Measurements from ENCODE around the gene DNAH1.

Gene DNAH1

DNA sequence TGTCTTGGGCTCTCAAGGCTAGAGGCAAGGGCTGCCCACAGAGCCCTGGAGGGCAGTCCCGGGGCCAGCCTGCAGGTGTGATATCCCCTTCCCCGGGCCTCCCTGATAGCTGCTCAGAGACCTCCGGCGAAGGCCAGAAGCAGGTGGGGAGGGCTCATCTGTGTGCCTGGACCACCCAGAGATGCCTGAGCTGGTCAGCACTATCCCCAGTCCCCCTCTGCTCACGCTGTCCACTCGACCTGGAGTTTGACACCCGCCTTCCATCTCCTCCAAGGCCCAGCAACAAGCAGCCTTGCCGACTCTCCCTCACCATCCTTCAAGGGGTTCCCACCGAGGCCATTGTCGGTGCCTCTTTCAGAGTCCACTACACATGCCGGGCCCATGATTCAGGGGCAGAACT, 39.4 kb downstream of the DNAH1 start:
- DNase-seq (ENCODE audit: low read depth in 4 of 4, low spot score in 1 of 4) = no peak

DNA sequence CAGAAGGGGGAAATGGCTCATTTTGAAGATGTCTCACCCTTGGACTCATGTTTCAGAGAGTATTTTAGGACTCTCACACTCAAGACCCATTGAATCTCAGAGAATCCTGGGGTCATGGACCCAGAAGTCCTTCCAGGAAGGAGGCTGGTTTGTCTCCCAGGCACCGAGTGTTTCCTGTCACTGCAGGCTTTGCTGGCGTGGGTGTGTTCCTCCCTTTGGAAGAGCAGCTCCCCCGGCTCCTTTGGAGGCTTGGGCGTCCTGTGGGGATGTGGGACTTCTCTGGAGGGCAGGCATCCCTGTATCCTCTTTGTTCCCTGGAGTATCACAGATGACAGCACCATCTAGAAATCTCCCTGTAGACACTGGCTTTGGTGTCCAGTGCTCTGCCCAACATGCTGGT, 40.0 kb downstream of the DNAH1 start:
- DNase-seq (ENCODE audit: low read depth in 4 of 4, low spot score in 1 of 4) = no peak

DNA sequence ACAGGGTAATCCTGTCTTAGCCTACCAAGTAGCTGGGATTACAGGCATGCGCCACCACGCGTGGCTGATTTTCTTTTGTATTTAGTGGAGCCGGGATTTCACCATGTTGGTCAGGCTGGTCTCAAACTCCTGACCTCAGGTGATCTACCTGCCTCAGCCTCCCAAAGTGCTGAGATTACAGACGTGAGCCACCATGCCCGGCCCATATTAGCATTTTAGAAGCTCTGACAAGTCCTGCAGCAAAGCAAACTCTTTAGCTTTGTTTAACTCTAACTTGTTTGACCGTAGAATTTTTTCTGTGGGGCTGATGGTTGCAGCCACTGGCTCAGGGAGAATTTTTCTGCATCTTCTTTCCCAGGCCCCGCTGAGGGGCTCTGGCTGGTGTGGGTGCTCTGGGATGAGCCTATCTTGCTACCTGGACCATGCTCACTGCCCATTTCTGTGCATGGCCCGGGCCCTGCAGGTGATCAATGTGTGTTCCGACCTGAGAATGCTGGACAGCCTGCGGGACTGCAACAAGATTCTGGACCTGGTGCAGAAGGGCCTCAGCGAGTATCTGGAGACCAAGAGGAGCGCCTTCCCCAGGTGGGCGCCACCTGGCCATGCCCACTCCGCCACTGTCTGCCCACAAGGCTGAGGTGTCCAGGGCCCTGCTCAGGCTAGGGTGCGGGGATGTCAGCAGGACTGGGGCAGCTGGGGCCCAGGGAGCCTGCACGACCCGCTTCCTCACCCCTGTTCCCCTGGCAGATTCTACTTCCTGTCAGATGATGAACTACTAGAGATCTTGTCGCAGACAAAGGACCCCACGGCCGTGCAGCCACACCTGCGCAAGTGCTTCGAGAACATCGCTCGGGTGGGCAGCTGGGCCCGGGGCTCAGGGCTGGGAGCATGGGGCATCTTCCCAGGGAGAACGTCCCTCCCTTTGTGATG, 41.3 kb downstream of the DNAH1 start:
- DNase-seq (ENCODE audit: low read depth in 4 of 4, low spot score in 1 of 4) = no peak

DNA sequence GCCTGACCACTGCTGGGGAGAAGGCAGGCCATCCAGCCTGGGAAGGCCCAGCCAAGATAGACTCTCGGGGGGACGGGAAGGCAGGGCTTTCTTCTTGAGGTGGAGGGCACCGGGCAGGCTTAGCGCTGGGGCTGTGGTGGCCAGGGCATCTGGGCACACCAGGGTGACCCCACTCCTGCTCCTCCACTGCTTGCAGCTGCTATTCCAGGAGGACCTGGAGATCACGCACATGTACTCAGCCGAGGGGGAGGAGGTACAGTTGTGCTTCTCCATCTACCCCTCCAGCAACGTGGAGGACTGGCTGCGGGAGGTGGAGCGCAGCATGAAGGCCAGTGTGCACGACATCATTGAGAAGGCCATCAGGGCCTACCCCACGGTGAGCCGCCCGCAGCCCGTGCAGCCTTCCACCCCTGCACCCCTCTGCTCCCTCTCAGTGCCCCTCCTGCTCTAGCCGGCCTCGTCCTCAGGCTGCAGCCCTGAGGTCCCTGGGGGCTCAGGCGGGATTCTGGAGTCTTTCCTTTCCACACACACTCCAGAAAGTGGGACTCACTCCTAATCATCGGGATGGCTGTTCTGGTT, 42.3 kb downstream of the DNAH1 start:
- no peak for DNase-seq (ENCODE audit: low read depth in 4 of 4, low spot score in 1 of 4)

DNA sequence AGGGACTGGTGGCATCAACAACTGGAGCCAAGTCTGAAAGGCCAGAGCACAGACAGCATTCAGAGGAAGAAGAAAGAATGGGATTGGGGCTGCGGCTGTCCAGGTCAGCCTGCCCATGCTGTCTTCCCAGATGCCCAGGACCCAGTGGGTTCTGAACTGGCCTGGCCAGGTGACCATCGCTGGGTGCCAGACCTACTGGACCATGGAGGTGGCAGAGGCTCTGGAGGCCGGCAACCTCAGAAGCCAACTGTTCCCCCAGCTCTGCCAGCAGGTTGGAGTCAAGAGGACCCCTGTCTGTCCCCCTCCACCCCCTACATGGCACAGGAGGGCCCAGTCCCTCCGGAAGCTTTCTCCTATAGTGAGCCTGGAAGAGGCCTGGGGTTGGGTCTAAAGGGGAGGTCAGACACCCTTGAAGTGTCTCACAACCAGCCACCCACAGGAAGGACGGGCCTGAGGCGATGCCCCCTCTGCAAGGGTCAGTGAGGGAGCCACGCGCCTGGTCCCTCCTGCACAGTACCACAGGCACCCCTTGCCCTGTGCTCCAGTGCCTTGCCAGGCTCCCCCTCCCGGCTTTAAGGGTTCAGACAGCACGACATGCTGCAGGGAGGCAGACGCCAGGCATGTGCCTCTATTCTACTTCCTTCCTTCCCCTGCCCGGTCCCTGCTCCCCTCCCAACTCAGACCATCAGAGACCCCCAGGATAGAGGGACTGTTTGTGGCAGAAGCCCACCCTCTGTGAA, 43.2 kb downstream of the DNAH1 start:
- no peak for DNase-seq (ENCODE audit: low read depth in 4 of 4, low spot score in 1 of 4)

DNA sequence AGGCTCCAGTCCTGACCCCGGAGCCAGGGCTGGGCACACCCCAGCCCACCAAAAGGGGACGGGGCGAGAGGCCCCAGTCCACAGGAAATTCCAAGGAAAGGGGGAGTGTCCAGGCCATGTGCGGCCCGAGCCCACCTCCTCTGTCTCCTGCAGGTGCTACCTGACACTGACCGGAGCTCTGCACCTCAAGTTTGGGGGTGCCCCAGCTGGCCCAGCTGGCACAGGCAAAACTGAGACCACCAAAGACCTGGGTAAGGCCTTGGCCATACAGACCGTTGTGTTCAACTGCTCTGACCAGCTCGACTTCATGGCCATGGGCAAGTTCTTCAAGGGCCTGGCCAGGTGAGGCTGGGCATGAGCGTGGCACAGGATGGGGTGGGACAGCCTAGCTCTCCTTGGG, 44.9 kb downstream of the DNAH1 start:
- DNase-seq (ENCODE audit: low read depth in 4 of 4, low spot score in 1 of 4) = no peak

DNA sequence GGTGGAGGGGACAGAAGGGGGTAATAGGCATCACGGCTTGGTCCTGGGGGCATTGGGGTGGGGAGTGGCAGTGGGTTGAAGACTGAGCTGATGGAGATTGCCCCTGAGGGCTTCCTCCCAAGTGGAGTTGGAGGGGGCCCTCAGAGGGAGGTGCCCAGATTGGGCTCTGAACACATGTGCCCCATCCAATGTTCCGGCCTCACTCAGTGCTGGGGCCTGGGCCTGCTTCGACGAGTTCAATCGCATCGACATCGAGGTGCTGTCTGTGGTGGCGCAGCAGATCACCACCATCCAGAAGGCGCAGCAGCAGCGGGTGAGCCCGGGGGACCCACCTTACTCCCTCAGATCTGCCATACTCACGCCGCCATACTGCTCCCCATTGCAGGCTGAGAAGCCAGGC, 45.3 kb downstream of the DNAH1 start:
- no peak for DNase-seq (ENCODE audit: low read depth in 4 of 4, low spot score in 1 of 4)

DNA sequence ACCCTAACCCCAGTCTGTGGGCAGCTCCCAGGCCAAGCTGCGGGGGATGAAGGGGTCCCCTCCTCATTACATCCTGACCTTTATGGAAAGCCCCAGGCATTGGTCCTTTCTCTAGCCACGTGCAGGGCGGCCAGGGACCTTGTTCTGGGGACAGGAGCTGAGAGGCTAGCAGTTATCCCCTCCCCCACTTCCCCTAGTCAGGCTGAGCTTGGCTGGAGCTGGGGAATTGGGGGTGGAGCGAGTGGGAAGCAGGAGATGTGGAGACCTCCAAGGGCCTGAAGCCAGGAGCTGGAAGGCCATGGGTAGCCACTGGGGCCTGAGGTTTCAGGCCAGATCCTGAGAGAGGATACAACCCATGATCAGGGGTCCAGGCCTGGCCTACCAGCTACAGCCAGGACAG, 45.8 kb downstream of the DNAH1 start:
- no peak for DNase-seq (ENCODE audit: low read depth in 4 of 4, low spot score in 1 of 4)

DNA sequence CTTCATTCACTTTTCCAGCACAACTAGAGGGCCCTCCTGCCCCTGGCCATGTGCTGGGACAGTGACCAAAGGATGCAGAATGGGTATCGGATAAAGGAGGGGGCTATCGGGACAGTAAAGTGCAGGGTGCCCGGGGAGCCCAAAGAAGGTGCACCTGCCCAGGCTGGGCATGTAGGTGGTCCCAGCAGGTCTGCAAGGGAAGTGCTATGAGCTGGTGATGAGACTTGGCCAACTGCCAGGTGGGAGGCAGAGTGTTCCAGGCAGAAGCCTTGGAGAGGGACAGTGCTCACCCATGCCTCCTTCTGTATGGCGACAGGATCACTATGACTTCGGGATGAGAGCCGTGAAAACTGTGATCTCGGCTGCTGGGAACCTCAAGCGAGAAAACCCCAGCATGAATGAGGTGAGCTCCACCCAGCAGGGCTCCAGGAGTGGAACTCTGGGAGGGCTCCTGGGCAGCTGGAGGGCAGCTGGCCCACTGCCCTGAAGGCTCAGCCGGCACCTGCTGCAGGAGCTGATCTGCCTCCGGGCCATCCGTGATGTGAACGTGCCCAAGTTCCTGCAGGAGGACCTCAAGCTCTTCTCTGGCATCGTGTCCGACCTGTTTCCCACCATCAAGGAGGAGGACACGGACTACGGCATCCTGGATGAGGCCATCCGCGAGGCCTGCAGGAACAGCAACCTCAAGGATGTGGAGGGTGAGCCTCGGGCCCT, 48.4 kb downstream of the DNAH1 start:
- DNase-seq (ENCODE audit: low read depth in 4 of 4, low spot score in 1 of 4) = no peak

DNA sequence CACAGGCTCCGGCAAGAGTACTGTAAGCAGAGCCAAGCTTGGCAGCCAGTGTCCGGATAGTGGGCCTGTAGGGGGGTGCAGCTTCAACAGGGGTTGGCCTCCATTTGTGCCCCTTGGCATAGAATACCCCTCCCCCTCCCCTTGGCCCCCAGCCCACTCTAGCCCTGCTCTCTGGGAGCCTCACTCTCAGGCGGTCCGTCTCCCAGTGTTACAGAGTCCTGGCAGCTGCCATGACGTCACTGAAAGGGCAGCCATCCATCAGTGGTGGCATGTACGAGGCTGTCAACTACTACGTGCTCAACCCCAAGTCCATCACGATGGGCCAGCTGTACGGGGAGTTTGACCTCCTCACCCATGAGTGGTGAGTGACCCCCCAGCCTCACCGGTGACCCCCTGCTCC, 50.4 kb downstream of the DNAH1 start:
- no peak for DNase-seq (ENCODE audit: low read depth in 4 of 4, low spot score in 1 of 4)

DNA sequence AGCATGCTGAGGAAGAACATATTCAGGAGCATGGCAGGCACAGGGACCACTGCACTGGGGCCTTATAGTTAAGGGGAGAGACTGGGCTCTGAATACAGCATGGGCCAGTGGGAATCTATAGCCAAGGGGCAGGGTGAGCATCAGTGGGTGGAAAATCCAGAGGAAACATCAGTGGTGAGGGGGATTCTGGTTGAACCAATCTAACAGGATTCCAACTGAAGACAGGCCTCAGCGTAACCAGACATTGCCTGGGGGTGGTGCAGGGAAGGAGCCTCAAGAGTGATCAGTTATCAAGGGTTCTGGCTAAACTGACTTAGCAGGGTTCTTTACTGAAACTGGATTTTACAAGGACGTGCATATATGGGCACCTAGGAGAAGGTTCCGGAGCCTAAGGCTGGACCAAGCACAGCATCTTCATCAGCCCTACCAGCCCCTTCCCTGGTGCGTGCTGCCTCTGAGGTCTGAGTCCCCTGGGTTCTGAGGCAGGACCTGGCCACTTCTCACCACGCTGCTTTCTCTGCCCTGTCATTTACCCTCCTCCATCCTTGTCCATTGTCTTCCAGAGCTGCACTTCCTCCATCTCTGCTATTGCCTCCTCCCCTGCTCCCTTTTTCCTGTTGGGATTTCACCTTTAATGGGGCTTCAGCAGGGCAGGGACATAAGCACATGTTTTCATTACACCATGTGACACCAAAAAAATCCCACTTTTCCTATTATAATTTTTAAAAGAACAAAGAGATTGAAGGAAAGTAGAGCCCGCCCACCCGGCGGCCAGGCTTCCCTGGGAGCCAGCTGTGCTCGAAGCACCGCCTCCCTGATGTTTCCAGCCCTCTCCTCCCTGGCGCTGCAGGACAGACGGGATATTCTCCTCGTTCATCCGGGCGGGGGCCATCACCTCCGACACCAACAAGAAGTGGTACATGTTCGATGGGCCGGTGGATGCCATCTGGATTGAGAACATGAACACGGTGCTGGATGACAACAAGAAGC, 52.1 kb downstream of the DNAH1 start:
- DNase-seq (ENCODE audit: low read depth in 4 of 4, low spot score in 1 of 4) = no peak

DNA sequence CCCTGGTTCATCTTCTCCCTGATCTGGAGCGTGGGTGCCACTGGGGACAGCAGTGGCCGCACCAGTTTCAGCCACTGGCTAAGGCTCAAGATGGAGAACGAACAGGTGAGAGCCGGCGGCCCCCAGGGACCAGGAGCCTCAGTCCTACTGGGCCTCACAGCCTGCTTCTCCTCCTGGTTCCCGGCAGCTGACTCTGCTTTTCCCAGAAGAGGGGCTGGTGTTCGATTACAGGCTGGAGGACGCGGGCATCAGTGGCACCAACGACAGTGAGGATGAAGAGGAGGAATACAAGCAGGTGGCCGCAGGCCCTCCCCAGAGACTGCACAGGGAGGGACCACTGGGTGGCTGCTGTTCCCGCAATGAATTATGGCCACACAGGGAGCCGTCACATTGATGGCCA, 54.4 kb downstream of the DNAH1 start:
- no peak for DNase-seq (ENCODE audit: low read depth in 4 of 4, low spot score in 1 of 4)

DNA sequence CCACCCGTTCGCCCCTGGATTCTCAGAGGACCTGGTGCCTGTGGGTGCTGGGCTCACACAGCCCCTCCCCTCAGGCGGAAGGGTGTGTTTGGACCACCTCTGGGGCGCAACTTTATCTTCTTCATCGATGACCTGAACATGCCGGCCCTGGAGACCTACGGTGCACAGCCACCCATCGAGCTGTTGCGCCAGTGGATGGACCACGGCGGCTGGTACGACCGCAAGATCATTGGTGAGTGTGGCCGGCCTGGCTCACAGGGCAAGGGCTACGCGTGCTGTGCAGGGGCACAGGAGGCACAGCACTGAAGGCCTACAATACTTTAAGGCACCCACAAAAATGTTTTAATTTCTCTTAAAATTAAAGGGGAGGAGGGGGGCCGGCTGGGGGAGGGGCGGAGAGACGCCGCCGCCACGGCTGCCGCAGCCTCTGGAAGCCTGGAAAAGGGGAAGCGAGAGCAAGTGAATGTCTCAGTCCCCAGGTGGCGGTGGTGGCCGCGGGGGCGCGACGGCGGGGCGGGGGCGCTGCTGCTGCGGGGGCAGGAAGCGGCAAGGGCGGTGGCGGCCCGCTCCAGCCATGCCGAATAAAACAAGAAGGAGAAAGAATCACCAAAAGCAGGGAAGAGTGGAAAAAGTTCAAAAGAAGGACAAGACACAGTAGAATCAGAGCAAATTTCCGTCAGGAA, 56.8 kb downstream of the DNAH1 start:
- no peak for DNase-seq (ENCODE audit: low read depth in 4 of 4, low spot score in 1 of 4)

DNA sequence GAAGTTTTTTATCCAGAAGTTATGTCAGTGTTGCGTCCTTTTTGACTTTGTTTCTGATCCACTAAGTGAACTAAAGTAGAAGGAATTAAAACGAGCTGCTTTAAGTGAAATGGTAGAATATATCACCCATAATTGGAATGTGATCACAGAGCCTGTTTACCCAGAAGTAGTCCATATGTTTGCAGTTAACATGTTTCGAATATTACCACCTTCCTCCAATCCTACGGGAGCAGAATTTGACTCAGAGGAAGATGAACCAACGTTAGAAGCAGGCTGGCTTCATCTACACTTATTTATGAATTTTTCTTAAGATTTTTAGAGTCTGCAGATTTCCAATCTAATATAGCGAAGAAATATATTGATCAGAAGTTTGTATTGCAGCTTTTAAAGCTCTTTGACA, 57.6 kb downstream of the DNAH1 start:
- no peak for DNase-seq (ENCODE audit: low read depth in 4 of 4, low spot score in 1 of 4)

DNA sequence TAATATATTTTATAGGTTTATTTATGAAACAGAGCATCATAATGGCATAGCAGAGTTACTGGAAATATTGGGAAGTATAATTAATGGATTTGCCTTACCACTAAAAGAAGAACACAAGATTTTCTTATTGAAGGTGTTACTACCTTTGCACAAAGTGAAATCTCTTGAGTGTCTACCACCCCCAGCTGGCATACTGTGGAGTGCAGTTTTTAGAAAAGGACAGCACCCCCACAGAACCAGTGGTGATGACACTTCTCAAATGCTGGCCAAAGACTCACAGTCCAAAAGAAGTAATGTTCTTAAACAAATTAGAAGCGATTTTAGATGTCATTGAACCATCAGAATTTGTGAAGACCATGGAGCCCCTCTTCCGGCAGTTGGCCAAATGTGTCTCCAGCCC, 58.1 kb downstream of the DNAH1 start:
- DNase-seq (ENCODE audit: low read depth in 4 of 4, low spot score in 1 of 4) = no peak

DNA sequence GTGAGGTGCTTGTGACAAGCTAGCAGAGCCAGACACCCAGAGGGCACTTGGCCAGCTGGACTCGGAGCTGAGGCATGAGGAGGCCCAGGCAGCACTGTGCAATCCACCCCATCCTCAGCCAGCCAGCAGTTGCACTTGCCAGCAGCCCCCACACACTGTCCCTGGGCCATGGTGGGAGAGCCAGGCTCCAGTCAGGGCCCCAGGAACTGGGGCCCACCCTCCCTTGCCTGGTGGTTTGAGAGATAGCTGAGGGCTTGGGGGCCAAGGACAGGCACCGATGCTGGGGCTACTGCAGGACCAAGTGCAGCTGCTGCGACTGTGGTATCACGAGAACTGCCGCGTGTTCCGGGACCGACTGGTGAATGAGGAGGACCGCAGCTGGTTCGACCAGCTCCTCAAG, 63.5 kb downstream of the DNAH1 start:
- no peak for DNase-seq (ENCODE audit: low read depth in 4 of 4, low spot score in 1 of 4)

DNA sequence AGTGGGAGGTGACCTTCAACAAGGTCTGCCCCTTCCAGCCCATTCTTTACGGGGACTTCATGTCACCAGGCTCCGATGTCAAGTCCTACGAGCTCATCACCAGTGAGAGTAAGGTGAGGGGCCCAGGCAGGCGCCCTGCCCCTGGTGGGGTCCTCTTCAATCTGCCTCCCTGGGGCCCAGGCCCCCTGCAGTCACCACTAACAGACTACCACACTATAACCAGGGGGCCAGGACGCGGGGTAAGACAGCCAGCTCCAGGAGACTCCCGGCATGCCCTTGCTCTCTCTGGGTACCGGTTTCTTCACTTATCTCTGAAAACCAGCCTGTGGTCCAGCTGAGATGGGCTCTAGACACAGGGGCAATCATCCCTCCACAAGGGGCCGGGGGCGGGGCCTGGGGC, 63.9 kb downstream of the DNAH1 start:
- DNase-seq (ENCODE audit: low read depth in 4 of 4, low spot score in 1 of 4) = no peak

DNA sequence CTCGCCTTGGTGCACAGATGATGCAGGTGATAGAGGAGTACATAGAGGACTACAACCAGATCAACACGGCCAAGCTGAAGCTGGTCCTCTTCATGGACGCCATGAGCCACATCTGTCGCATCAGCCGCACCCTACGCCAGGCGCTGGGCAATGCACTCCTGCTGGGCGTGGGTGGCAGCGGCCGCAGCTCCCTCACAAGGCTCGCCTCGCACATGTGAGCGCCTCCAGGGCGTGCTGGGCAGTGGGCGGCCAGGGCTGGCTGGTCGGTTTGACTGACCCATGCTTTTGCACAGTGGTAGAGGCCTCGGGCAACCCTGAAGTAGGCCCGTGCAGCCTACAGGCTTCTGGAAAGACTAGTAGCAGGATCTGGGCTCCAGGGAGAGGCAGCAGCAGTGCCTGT, 65.5 kb downstream of the DNAH1 start:
- DNase-seq (ENCODE audit: low read depth in 4 of 4, low spot score in 1 of 4) = no peak

DNA sequence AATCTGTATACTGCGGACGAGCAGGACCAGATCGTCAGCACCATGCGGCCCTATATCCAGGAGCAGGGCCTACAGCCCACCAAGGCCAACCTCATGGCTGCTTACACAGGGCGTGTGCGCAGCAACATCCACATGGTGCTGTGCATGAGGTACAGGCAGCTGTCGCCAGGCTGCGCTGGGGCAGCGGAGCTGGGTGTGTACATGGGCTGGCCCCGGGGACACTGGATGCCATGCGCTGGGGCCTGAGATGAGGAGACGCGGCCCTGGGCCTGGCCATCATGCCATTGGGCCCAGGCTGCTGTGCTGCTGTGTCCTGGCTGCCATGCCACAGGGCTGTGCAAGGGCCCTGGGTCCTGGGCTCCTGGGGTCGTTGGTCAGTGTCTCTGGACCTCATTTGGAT, 67.3 kb downstream of the DNAH1 start:
- DNase-seq (ENCODE audit: low read depth in 4 of 4, low spot score in 1 of 4) = no peak

Measured in stimulated activated CD4-positive, alpha-beta T cell treated with anti-CD3 and anti-CD28 coated beads, Interleukin-1b, Interleukin-23, amount 100 ng/mL, for 24 hours (primary cell).